Neuronal stem cell (in vitro differentiated cells): Measurements from ENCODE around the gene RHBDL3.
"Not testable (repeated sequence)": the region's sequence is repeated elsewhere in the genome, so short reads cannot be mapped to it uniquely, and the experiment has no call there.

ENCODE experiments used
- DNase-seq: peaks from one replicate; pipeline ENCODE4 v3.0.0-alpha.2; 2013; ENCODE audit warnings: low spot score
- H2AFZ ChIP-seq: one replicate; pipeline ENCODE4 v1.6.1; 2013; ENCODE audit warnings: mild to moderate bottlenecking, low read length, inconsistent platforms
- H2AK5ac ChIP-seq: 2 replicates; pipeline ENCODE4 v1.6.1; 2013; ENCODE audit warnings: low read depth, mild to moderate bottlenecking, inconsistent platforms, low read length, moderate library complexity, mixed read lengths
- H2BK120ac ChIP-seq: 2 replicates; pipeline ENCODE4 v1.6.1; 2013; ENCODE audit warnings: low read depth, mild to moderate bottlenecking, inconsistent platforms, low read length, moderate library complexity, mixed read lengths
- H2BK12ac ChIP-seq: one replicate; pipeline ENCODE4 v1.6.1; 2013; ENCODE audit warnings: low read length, inconsistent platforms
- H2BK15ac ChIP-seq: 2 replicates; pipeline ENCODE4 v1.6.1; 2013; ENCODE audit warnings: mild to moderate bottlenecking, low read length, inconsistent platforms, mixed read lengths
- H2BK5ac ChIP-seq: one replicate; pipeline ENCODE4 v1.6.1; 2013; ENCODE audit warnings: inconsistent platforms, mild to moderate bottlenecking, low read length, moderate library complexity
- H3K14ac ChIP-seq: one replicate; pipeline ENCODE4 v1.6.1; 2013; ENCODE audit warnings: low read length, inconsistent platforms
- H3K18ac ChIP-seq: 2 replicates; pipeline ENCODE4 v1.6.1; 2013; ENCODE audit warnings: low read length, inconsistent platforms
- H3K23ac ChIP-seq: 2 replicates; pipeline ENCODE4 v1.6.1; 2013; ENCODE audit warnings: low read depth, mild to moderate bottlenecking, mixed read lengths, low read length, inconsistent platforms; ENCODE audit not compliant: poor library complexity
- H3K27ac ChIP-seq: replicated peaks from 3 replicates; pipeline ENCODE4 v1.5.1; 2013; ENCODE audit warnings: low read length, inconsistent platforms
- H3K27me3 ChIP-seq, 3 experiments: 2 replicates each; pipeline ENCODE4 v1.6.1; 2013; ENCODE audit warnings: low read length in 3 of 3, mild to moderate bottlenecking in 2 of 3, inconsistent platforms in 1 of 3, low read depth in 1 of 3, mixed read lengths in 1 of 3, moderate library complexity in 1 of 3; ENCODE audit not compliant: control insufficient read depth in 3 of 3, insufficient read depth in 3 of 3
- H3K36me3 ChIP-seq, 2 donors: replicated peaks in 1 of 2; 2 replicates each; pipeline ENCODE4 v1.6.1; 2013; ENCODE audit warnings: low read length in 2 of 2; ENCODE audit not compliant: control insufficient read depth in 2 of 2, insufficient read depth in 2 of 2
- H3K4ac ChIP-seq: 2 replicates; pipeline ENCODE4 v1.6.1; 2013; ENCODE audit warnings: inconsistent platforms, mild to moderate bottlenecking, low read length, moderate library complexity
- H3K4me1 ChIP-seq, 2 donors: 1 replicate in 1 of 2; 2 replicates in 1 of 2; pipeline ENCODE4 v1.6.1; 2013; ENCODE audit warnings: low read length in 2 of 2, low read depth in 1 of 2; ENCODE audit not compliant: control insufficient read depth in 2 of 2, insufficient read depth in 1 of 2
- H3K4me2 ChIP-seq: one replicate; pipeline ENCODE4 v1.6.1; 2013; ENCODE audit warnings: mild to moderate bottlenecking, low read length, inconsistent platforms; ENCODE audit not compliant: insufficient read depth, poor library complexity, severe bottlenecking
- H3K4me3 ChIP-seq, 2 donors: 2 replicates each; pipeline ENCODE4 v1.5.1; 2013; ENCODE audit warnings: low read length in 2 of 2, mild to moderate bottlenecking in 2 of 2, inconsistent platforms in 1 of 2, moderate library complexity in 1 of 2
- H3K79me1 ChIP-seq: one replicate; pipeline ENCODE4 v1.6.1; 2013; ENCODE audit warnings: low read depth, mild to moderate bottlenecking, inconsistent platforms, low read length, moderate library complexity
- H3K9ac ChIP-seq: one replicate; pipeline ENCODE4 v1.6.1; 2013; ENCODE audit warnings: mild to moderate bottlenecking, low read depth, low read length, inconsistent platforms; ENCODE audit not compliant: poor library complexity
- H3K9me3 ChIP-seq, 2 donors: replicated peaks in 1 of 2; 2 replicates each; pipeline versions ENCODE3 to v1.6.1; 2013; ENCODE audit warnings: low read length in 2 of 2, mild to moderate bottlenecking in 2 of 2, inconsistent platforms in 1 of 2, low read depth in 1 of 2, mixed read lengths in 1 of 2, moderate library complexity in 1 of 2; ENCODE audit not compliant: control insufficient read depth in 2 of 2, insufficient read depth in 1 of 2
- H4K8ac ChIP-seq: one replicate; pipeline ENCODE4 v1.6.1; 2013; ENCODE audit warnings: low read depth, mild to moderate bottlenecking, inconsistent platforms, low read length, moderate library complexity
- H4K91ac ChIP-seq: one replicate; pipeline ENCODE4 v1.6.1; 2013; ENCODE audit warnings: low read length, low read depth, mild to moderate bottlenecking, inconsistent platforms; ENCODE audit not compliant: poor library complexity
- WGBS, 2 donors: extraction: QIAGEN DNeasy Blood & Tissue Kit; methylation state at CpG; one replicate each; pipeline ENCODE4 v1.1.7; 2013; ENCODE audit warnings: missing lambda C conversion rate in 2 of 2, mixed read lengths in 1 of 2; ENCODE audit not compliant: insufficient read length in 2 of 2, insufficient replicate concordance in 1 of 2; ENCODE audit errors: extremely low coverage in 2 of 2; 5-methylcytosine and 5-hydroxymethylcytosine counted together

Gene RHBDL3

GRCh38 chr17:32261936-32262510, 3.6 kb upstream of the RHBDL3 start:
- Histone ChIP-seq H3K4me3 (no peak overlapping the region), H2BK5ac (no peak overlapping the region), H3K4me1 (peaks cover 13 to 31% of the 10 kb centered on the region in 2 donors), H3K23ac (no peak overlapping the region), H3K27ac (no peak overlapping the region), H3K4ac (no peak overlapping the region), H4K91ac (no peak overlapping the region), H3K14ac (no peak overlapping the region), H2AK5ac (no peak overlapping the region), H3K9me3 (no peaks in the 10 kb centered on the region), H3K9ac (no peak overlapping the region), H2BK15ac (peak overlapping the region; percentile 43), H3K18ac (peak overlapping the region; percentile 61), H2AFZ (no peak overlapping the region), H3K79me1 (no peaks in the 10 kb centered on the region), H4K8ac (no peak overlapping the region), H3K36me3 (no peaks in the 10 kb centered on the region), H2BK12ac (no peak overlapping the region), H2BK120ac (no peak overlapping the region), H3K4me2 (no peak overlapping the region), H3K27me3 (peaks cover 3 to 58% (median 23%) of the 10 kb centered on the region in 3 experiments)
- no peak for DNase-seq
- no CpG with 5 or more reads among the region's 13 CpGs for WGBS, 2 donors

DNA sequence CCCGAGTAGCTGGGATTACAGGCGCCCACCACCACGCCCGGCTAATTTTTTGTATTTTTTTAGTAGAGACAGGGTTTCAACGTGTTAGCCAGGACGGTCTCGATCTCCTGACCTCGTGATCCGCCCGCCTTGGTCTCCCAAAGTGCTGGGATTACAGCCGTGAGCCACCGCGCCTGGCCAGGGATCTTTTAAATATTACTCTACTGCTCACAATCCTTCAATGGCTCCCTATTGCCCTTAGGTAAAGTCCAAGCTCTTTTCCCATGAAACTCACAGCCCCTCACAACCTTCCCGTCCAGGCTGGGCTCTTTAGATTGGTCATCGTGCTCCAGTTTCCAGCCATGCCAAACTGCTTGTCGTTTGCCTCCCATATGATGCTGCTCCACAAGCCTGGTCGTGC, 2.1 kb upstream of the RHBDL3 start:
- not testable (repeated sequence) for H3K4me3 ChIP-seq, H3K27ac ChIP-seq, H3K9ac ChIP-seq, DNase-seq, H3K4ac ChIP-seq, H4K91ac ChIP-seq, H2BK120ac ChIP-seq, H3K14ac ChIP-seq, H3K4me2 ChIP-seq, H2BK12ac ChIP-seq, H4K8ac ChIP-seq, H3K9me3 ChIP-seq, H2BK15ac ChIP-seq, H3K36me3 ChIP-seq, H3K79me1 ChIP-seq, H3K18ac ChIP-seq, H3K23ac ChIP-seq, H2AFZ ChIP-seq, H2AK5ac ChIP-seq, H2BK5ac ChIP-seq
- peaks cover 16 to 25% of the 10 kb centered on the region in 2 donors for H3K4me1 ChIP-seq
- WGBS, 2 donors: no CpG with 5 or more reads among the region's 17 CpGs
- H3K27me3 ChIP-seq: peaks cover 5 to 67% (median 37%) of the 10 kb centered on the region in 3 experiments

DNA sequence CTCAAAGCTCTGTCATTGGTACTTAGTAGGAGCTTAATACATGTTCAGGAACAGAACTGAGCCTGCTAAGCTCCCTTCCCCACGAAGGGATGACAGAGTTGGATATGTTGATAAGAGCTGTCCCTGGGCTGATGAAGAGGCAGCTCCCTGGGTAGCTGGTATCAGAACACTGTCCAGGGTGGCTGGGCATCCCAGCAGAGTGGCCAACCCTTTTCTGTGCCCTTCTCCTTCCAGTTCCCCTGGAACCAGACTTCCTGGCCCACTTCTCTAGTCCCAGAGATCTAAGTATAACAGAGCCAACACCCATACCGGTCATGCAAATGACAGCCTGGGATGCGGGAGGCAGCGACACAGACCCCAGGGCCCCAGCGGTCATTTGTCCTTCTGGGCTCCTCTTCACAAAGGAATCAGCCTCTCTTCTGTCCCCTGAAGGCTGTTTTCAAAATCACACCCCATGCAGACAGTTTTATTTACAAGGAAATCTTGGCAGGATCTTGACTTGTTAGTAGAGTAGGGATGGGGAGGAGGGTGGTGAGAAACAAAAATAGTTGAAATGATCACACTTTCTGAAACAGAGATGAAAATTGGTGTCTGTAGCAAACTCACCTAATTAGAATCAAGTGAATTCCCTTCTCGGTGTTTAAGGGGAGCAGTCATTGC, 1.4 kb upstream of the RHBDL3 start:
- Histone ChIP-seq H2AK5ac (no peak overlapping the region), H3K27ac (no peak overlapping the region), H3K23ac (no peak overlapping the region), H4K91ac (no peak overlapping the region), H3K9ac (no peak overlapping the region), H2BK5ac (no peak overlapping the region), H3K4me2 (no peak overlapping the region), H3K4me3 (no peak overlapping the region), H2BK120ac (no peak overlapping the region), H3K4ac (no peak overlapping the region), H3K9me3 (no peaks in the 10 kb centered on the region), H3K79me1 (no peaks in the 10 kb centered on the region), H2AFZ (no peak overlapping the region), H4K8ac (no peak overlapping the region), H3K27me3 (peaks cover 5 to 74% (median 45%) of the 10 kb centered on the region in 3 experiments), H2BK15ac (no peak overlapping the region), H3K14ac (no peak overlapping the region), H3K36me3 (no peaks in the 10 kb centered on the region), H2BK12ac (no peak overlapping the region), H3K4me1 (peaks cover 13 to 22% of the 10 kb centered on the region in 2 donors), H3K18ac (peak overlapping the region; percentile 8)
- no CpG with 5 or more reads among the region's 6 CpGs for WGBS, 2 donors
- no peak for DNase-seq

DNA sequence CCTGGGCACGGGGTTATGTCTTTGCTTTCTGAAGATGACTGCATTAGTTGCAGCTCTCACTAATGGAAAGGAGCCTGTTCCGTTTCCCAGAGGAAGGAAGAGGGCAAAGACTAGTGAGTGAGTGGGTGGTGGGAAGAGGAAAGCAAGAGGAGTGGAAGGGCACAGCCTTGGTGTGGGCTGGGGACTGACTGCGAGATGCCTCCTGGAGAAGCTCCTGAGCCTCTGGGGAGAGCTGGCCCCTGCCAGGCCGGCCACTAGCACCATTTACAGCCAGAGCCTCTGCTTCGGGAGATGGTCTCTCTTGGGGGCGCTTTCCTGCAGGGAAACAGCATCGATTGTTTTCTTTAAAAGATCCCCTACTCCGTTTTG, 825 bp upstream of the RHBDL3 start:
- no peak overlapping the region for H2BK15ac ChIP-seq
- H3K27me3 ChIP-seq: peaks cover 5 to 76% (median 47%) of the 10 kb centered on the region in 3 experiments
- no peak overlapping the region for H2BK120ac ChIP-seq
- WGBS, 2 donors: no CpG with 5 or more reads among the region's 8 CpGs
- no peak overlapping the region for H4K8ac ChIP-seq
- no peaks in the 10 kb centered on the region for H3K36me3 ChIP-seq
- H3K9ac ChIP-seq: no peak overlapping the region
- H3K79me1 ChIP-seq: no peaks in the 10 kb centered on the region
- no peak overlapping the region for H2BK12ac ChIP-seq
- peaks cover 13 to 18% of the 10 kb centered on the region in 2 donors for H3K4me1 ChIP-seq
- H2AFZ ChIP-seq: peak overlapping the region; percentile 86
- no peak overlapping the region for H4K91ac ChIP-seq
- no peak overlapping the region for H3K14ac ChIP-seq
- no peak for DNase-seq
- H3K4ac ChIP-seq: no peak overlapping the region
- no peak overlapping the region for H2BK5ac ChIP-seq
- no peak overlapping the region for H2AK5ac ChIP-seq
- H3K23ac ChIP-seq: no peak overlapping the region
- H3K27ac ChIP-seq: no peak overlapping the region
- peak overlapping the region in 1 of 2 donors; percentile 53 for H3K4me3 ChIP-seq
- H3K4me2 ChIP-seq: no peak overlapping the region
- no peaks in the 10 kb centered on the region for H3K9me3 ChIP-seq
- H3K18ac ChIP-seq: peak overlapping the region; percentile 36
